Neutrophil (primary cell): ENCODE measurements around the gene SMU1.

ENCODE experiments used
- H3K27ac ChIP-seq: fragments of 200-600 bp; sonication (generic); 2 replicates; pipeline ENCODE4 v1.5.1; 2016; ENCODE audit warnings: mild to moderate bottlenecking, moderate library complexity
- H3K27me3 ChIP-seq: fragments of 200-600 bp; sonication (generic); 2 replicates; pipeline ENCODE4 v1.6.0; 2016; ENCODE audit warnings: mild to moderate bottlenecking
- H3K36me3 ChIP-seq: fragments of 200-600 bp; sonication (generic); 2 replicates; pipeline ENCODE4 v1.5.1; 2017
- H3K4me1 ChIP-seq, 2 experiments: fragments of 200-600 bp in 1 of 2; sonication (generic) in 1 of 2; 1 replicate in 1 of 2; 2 replicates in 1 of 2; pipeline versions ENCODE4 v1.5.1 to v1.6.1; 2013 to 2016; ENCODE audit warnings: low read depth in 1 of 2, low read length in 1 of 2, mild to moderate bottlenecking in 1 of 2, moderate library complexity in 1 of 2; ENCODE audit not compliant: control insufficient read depth in 1 of 2, insufficient read depth in 1 of 2
- H3K4me3 ChIP-seq, 2 experiments: fragments of 200-600 bp in 1 of 2; sonication (generic) in 1 of 2; 1 replicate in 1 of 2; 2 replicates in 1 of 2; pipeline ENCODE4 v1.5.1; 2013 to 2016; ENCODE audit warnings: low read depth in 1 of 2, low read length in 1 of 2, mild to moderate bottlenecking in 1 of 2, moderate library complexity in 1 of 2
- H3K9me3 ChIP-seq: fragments of 200-600 bp; sonication (generic); 2 replicates; pipeline ENCODE4 v1.5.1; 2016
- TF ChIP-seq, protein P1 (sequence below): fragments of 200-600 bp; sonication (generic); IDR thresholded peaks from 2 replicates; pipeline ENCODE4 v1.5.1; 2016; ENCODE audit warnings: antibody characterized with exemption

Gene SMU1

DNA sequence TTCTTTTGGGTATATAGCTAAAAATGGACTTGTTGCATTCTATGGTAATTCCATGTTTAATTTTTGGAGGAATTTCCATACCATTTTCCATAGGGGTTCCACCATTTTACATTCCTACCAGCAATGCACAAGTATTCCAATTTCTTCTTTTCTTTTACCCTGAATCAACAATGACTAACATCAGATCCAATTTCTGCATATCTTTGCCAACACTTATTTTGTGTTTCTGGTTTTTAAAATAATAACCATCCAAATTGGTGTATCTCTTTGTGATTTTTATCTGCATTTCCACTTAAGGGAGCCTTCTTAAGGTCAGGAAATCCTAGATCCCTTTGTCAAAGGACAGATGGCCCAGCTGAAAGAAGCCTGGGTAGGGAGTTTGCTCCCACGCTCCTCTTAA is 29.5 kb upstream of the SMU1 start:
- Histone ChIP-seq H3K27me3 (no peaks in the 10 kb centered on the region), H3K4me3 (no peak overlapping the region), H3K9me3 (no peaks in the 10 kb centered on the region), H3K27ac (no peak overlapping the region), H3K4me1 (no peaks in the 10 kb centered on the region), H3K36me3 (peaks cover 21% of the 10 kb centered on the region)
- TF ChIP-seq, protein P1, sequence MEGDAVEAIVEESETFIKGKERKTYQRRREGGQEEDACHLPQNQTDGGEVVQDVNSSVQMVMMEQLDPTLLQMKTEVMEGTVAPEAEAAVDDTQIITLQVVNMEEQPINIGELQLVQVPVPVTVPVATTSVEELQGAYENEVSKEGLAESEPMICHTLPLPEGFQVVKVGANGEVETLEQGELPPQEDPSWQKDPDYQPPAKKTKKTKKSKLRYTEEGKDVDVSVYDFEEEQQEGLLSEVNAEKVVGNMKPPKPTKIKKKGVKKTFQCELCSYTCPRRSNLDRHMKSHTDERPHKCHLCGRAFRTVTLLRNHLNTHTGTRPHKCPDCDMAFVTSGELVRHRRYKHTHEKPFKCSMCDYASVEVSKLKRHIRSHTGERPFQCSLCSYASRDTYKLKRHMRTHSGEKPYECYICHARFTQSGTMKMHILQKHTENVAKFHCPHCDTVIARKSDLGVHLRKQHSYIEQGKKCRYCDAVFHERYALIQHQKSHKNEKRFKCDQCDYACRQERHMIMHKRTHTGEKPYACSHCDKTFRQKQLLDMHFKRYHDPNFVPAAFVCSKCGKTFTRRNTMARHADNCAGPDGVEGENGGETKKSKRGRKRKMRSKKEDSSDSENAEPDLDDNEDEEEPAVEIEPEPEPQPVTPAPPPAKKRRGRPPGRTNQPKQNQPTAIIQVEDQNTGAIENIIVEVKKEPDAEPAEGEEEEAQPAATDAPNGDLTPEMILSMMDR, result no peak

- TF ChIP-seq, protein P1, result no peak
- H3K4me1 ChIP-seq, result no peaks in the 10 kb centered on the region
Measured at GRCh38 chr9:33105504-33105903, 29.0 kb upstream of the SMU1 start.

GRCh38 chr9:33104401-33104800 is 27.9 kb upstream of the SMU1 start:
- Histone ChIP-seq H3K36me3 (peaks cover 6% of the 10 kb centered on the region), H3K27me3 (no peaks in the 10 kb centered on the region), H3K27ac (no peak overlapping the region), H3K9me3 (no peaks in the 10 kb centered on the region), H3K4me3 (no peak overlapping the region), H3K4me1 (no peaks in the 10 kb centered on the region)
- TF ChIP-seq, protein P1, result no peak

More at GRCh38 chr9:33105504-33105903, 29.0 kb upstream of the SMU1 start:
- H3K27ac ChIP-seq, result no peak overlapping the region
- peaks cover 16% of the 10 kb centered on the region for H3K36me3 ChIP-seq
- no peaks in the 10 kb centered on the region for H3K9me3 ChIP-seq
- no peaks in the 10 kb centered on the region for H3K27me3 ChIP-seq
- H3K4me3 ChIP-seq, result no peak overlapping the region

DNA sequence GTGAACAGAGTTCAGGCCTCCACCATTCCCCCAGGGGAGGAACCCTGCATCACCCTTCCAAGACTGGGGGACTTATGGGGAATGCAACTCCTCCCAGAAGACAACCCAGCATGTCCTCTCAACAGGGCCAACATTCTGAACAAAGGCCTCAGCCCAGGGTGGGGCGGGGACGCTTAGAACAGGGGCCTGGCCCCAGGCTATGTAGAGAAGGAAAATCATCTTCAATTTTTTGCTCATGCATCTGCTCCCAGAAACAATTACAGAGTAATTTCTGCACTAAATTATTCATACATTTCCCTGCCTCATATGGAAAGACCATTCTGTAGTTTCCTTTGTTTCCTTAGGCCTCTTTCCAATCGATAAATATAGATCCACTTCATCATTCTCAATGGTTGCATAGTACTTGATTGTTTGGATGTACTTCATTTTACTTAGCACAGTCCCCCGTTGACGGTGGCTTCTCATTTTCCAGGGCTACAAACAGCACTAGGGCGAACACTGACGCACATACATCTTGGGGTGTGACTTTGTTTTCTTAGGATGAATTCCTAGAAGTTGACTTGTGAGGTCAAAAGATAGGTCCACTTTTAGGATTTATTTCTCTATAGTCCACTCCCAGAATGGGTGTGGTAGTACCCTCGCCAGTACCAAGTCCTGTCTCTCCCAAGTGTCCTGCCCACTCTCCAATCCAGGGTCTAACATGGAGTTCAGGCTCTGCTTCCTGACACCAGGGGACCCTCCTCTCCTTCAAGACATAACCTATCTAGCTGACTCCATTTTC is 27.2 kb upstream of the SMU1 start:
- TF ChIP-seq, protein P1, result no peak
- no peaks in the 10 kb centered on the region for H3K36me3 ChIP-seq
- H3K27ac ChIP-seq, result no peak overlapping the region
- H3K4me1 ChIP-seq, result no peaks in the 10 kb centered on the region
- no peak overlapping the region for H3K4me3 ChIP-seq
- H3K27me3 ChIP-seq, result no peaks in the 10 kb centered on the region
- H3K9me3 ChIP-seq, result no peaks in the 10 kb centered on the region

GRCh38 chr9:33102551-33103210 is 26.2 kb upstream of the SMU1 start:
- Histone ChIP-seq H3K9me3 (no peaks in the 10 kb centered on the region), H3K27ac (no peak overlapping the region), H3K4me3 (no peak overlapping the region), H3K4me1 (no peaks in the 10 kb centered on the region), H3K27me3 (no peaks in the 10 kb centered on the region), H3K36me3 (no peaks in the 10 kb centered on the region)
- TF ChIP-seq, protein P1, result no peak
